Osteocyte (in vitro differentiated cells): ENCODE results near the gene KMO. TPM values are rescaled to one million over a fixed set of nuclear protein-coding genes. Genes with fewer than 3 reads are reported as not detected.

Experiments
- DNase-seq: peaks from one replicate; pipeline ENCODE4 v3.0.0; 2021; ENCODE audit warnings: mixed read lengths; ENCODE audit not compliant: unreplicated experiment; ENCODE audit errors: extremely low spot score
- H3K27ac Mint-ChIP-seq: one replicate; pipeline ENCODE4 v1.8.0; 2021; ENCODE audit warnings: mild to moderate bottlenecking, mixed read lengths; ENCODE audit not compliant: unreplicated experiment
- H3K27me3 Mint-ChIP-seq: one replicate; pipeline ENCODE4 v1.8.0; 2021; ENCODE audit warnings: mixed read lengths; ENCODE audit not compliant: unreplicated experiment
- H3K36me3 Mint-ChIP-seq: one replicate; pipeline ENCODE4 v1.8.0; 2021; ENCODE audit warnings: mixed read lengths; ENCODE audit not compliant: unreplicated experiment
- H3K4me1 Mint-ChIP-seq: one replicate; pipeline ENCODE4 v1.8.0; 2021; ENCODE audit warnings: mixed read lengths; ENCODE audit not compliant: unreplicated experiment
- H3K4me3 Mint-ChIP-seq: one replicate; pipeline ENCODE4 v1.8.0; 2021; ENCODE audit warnings: mild to moderate bottlenecking, moderate library complexity, mixed read lengths; ENCODE audit not compliant: unreplicated experiment
- H3K9me3 Mint-ChIP-seq: one replicate; pipeline ENCODE4 v1.8.0; 2021; ENCODE audit warnings: mixed read lengths; ENCODE audit not compliant: unreplicated experiment
- CTCF ChIP-seq: fragments of 200-600 bp; sonication (generic); IDR thresholded peaks from 2 replicates; pipeline ENCODE4 v1.5.0; 2021; ENCODE audit warnings: antibody characterized with exemption, mild to moderate bottlenecking, moderate library complexity
- total RNA-seq: library from RNA; stranded (reverse); gene quantifications from 2 replicates; pipeline ENCODE4 v1.2.1, GENCODE V29; 2021

The KMO gene
- total RNA-seq, 1 donor from 2014 or later, result not detected

DNA sequence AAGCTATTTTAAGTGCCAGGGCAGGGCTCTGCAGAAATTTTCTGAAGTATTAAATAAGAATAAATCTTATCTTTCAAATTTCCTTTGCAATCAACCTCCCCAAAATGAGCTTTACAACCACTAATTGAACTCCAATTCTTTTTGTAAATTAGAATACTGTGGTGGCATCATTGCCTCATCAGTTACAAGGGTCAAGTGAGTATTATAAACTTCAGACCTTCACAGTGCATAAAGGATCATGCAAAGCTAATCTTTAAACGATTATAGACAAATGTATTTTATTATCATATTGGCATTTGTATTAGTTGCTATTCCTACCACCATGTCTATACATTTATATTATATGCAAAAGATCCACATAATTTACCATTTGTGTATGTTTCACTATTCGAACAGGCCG is 100.8 kb downstream of the KMO start:
- Mint-ChIP-seq H3K36me3 (peaks cover 21% of the 10 kb centered on the region), H3K27me3 (no peaks in the 10 kb centered on the region), H3K9me3 (no peaks in the 10 kb centered on the region), H3K4me3 (no peak overlapping the region), H3K4me1 (peaks cover 25% of the 10 kb centered on the region), H3K27ac (no peak overlapping the region)
- no peak for DNase-seq
- TF ChIP-seq CTCF, result no peak

DNA sequence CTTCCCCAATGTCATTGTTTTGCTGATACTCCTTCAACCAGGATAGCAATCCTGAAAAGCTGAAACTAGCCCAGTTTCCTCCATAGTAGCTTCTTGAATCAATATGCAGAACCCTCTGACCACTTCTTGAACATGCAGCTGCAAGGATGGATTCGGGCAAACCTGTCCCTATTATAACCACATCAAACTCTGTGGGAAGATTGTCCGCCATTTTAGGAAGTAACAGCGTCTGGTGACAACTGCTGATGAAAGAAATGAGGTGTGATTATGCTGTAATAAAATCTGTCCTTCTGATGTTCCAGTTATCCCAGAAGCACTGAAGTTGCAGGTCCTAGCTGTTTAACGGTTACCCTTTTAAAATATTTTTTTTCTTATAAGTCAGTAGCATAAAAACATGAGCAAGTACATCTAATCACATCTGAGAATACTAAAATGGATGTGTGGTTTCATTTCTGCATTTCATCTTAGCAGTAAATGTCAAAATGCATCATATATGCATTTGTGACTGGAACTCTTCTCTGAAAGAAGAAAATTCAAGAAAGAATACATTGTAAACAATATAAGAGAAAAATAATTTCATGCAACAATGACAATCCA is 103.5 kb downstream of the KMO start:
- Mint-ChIP-seq H3K27me3 (no peaks in the 10 kb centered on the region), H3K27ac (no peak overlapping the region)

GRCh38 chr1:241636291-241636690 is 104.1 kb downstream of the KMO start:
- no peaks in the 10 kb centered on the region for H3K9me3 Mint-ChIP-seq
- H3K36me3 Mint-ChIP-seq, result peaks cover 16% of the 10 kb centered on the region
- no peak overlapping the region for H3K4me3 Mint-ChIP-seq
- no peaks in the 10 kb centered on the region for H3K27me3 Mint-ChIP-seq
- TF ChIP-seq CTCF, result no peak
- H3K27ac Mint-ChIP-seq, result no peak overlapping the region
- peaks cover 36% of the 10 kb centered on the region for H3K4me1 Mint-ChIP-seq
- no peak for DNase-seq

More for the DNA sequence above, 103.5 kb downstream of the KMO start:
- DNase-seq, result no peak
- peaks cover 31% of the 10 kb centered on the region for H3K4me1 Mint-ChIP-seq
- no peak for TF ChIP-seq CTCF
- H3K4me3 Mint-ChIP-seq, result no peak overlapping the region
- no peaks in the 10 kb centered on the region for H3K9me3 Mint-ChIP-seq
- peaks cover 18% of the 10 kb centered on the region for H3K36me3 Mint-ChIP-seq

DNA sequence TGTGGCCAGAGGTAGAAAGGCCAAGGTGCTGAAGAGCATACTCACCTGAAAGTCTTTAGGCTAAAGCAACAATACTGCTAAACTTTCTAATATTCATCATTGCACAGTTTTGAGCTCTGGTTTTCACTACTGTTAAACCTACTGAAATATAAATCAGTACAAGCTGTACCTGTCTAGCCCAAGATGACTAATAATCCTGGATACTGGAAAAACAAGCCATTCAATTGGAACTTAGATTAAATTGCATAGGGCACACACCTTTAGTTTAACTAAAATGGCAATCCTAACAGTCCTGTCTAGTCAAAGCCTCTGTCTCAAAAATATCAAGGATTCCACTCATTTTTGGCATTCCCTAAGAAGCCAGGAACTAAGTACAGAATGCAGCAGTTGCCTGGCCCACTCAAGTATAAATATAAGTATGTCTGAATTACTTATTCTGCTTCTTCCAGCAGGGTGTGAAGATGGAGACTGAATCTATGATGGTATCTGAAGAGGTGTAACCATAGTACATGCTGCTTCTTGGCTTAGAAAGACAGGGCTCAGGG is 104.9 kb downstream of the KMO start:
- Mint-ChIP-seq H3K36me3 (peaks cover 15% of the 10 kb centered on the region), H3K9me3 (no peaks in the 10 kb centered on the region), H3K4me3 (peak overlapping the region; percentile 16), H3K4me1 (peaks cover 44% of the 10 kb centered on the region), H3K27ac (peak overlapping the region; percentile 42), H3K27me3 (no peaks in the 10 kb centered on the region)
- no peak for DNase-seq
- TF ChIP-seq CTCF, result no peak

DNA sequence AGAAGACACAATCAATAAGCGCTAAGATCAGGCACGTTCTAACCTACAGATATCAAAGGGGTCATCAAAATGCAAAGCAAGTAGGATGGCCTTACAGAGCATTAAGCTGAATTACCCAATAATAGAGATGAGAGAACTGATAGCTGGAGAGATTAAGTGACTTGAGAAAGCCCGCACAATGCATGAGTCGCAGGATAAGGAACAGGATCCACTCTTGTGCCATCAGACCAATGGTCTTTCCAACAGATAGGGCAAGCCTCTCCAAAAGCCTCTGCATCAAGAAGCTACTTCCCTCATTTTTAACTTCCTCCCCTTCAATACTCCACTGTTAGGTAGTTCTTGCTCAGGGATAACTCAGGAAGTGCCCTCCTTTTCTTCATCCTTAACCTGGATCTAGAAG is 105.4 kb downstream of the KMO start:
- Mint-ChIP-seq H3K9me3 (no peaks in the 10 kb centered on the region), H3K27me3 (no peaks in the 10 kb centered on the region), H3K4me1 (peaks cover 44% of the 10 kb centered on the region), H3K4me3 (peak overlapping the region; percentile 85), H3K36me3 (peaks cover 14% of the 10 kb centered on the region), H3K27ac (peak overlapping the region; percentile 76)
- TF ChIP-seq CTCF, result no peak
- DNase-seq, result no peak
